Measurements from ENCODE around the gene LTA. TPM values are rescaled to one million over a fixed set of nuclear protein-coding genes. Genes with fewer than 3 reads are reported as not detected.

Gene LTA
- total RNA-seq, 1 experiment from 2014 or later = not detected

DNA sequence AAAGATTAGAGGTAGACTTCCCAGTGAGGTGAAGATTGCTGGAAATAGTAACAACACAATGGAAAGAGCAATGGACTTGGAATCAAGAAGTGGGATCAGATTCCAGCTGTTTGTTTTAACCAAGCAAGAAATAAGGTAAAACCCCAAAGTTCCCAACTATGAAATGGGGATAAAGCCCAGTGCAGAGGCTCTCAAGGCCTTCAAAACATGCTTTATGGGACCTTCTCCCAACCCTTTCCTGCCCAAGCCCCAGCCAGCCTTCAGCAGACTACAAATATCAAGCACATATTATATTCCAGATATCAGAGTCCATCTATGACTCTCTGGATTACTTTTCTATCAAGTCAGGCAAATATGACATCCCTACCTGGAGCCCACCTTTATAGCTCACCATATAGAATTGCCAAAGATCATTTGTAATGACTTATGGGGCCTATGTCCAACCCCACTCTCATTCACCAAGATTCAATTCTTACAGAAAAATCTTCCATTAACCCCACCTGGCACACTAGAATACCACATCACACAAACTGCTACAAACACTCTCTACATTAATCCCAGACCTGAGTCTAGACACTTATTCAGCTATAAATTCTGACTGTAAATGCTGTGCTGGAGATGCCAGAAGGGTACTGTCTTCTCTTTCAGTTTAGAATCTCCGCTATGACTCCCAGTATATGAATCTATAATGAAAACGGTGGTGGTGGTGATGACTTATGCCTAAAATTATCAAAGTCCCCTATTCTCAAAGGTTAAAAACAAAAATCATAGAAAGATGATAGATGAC, 36.4 kb upstream of the LTA start:
- Histone ChIP-seq H2AFZ (ENCODE audit: low read length) (no peak overlapping the region), H2BK120ac (ENCODE audit: low read depth, low read length, poor library complexity, severe bottlenecking) (no peak overlapping the region), H4K20me1 (ENCODE audit: control insufficient read depth, insufficient read depth, insufficient read length) (peaks cover 4% of the 10 kb centered on the region), H3K14ac (ENCODE audit: insufficient read depth, low read length) (no peak overlapping the region), H4K91ac (ENCODE audit: insufficient read length, low read depth, low read length) (no peak overlapping the region), H3K9ac (ENCODE audit: extremely low read depth, insufficient read length, low read length) (no peak overlapping the region), H3K23me2 (ENCODE audit: insufficient read length, low read depth, low read length, poor library complexity, severe bottlenecking) (peaks cover 5% of the 10 kb centered on the region), H2BK12ac (ENCODE audit: insufficient read length, low read depth, low read length) (no peak overlapping the region), H2AK5ac (ENCODE audit: insufficient read length, low read length) (no peak overlapping the region), H3K79me2 (ENCODE audit: insufficient read depth, low read length) (peaks cover 25% of the 10 kb centered on the region), H2BK20ac (ENCODE audit: low read depth, low read length, poor library complexity, severe bottlenecking) (no peak overlapping the region), H3K79me1 (ENCODE audit: insufficient read depth, low read depth, low read length, poor library complexity, severe bottlenecking) (peaks cover 16% of the 10 kb centered on the region), H3K4me1 (ENCODE audit: insufficient read depth, low read length) (peaks cover 2% of the 10 kb centered on the region; the same call in 1 of the 2 replicates), H3K27ac (ENCODE audit: insufficient read length, low read depth, low read length) (no peak overlapping the region), H3K18ac (ENCODE audit: insufficient read length, low read depth, low read length) (no peak overlapping the region), H2BK15ac (ENCODE audit: low read depth, low read length) (no peak overlapping the region), H3K4me2 (ENCODE audit: insufficient read depth, insufficient read length, low read length) (no peak overlapping the region), H3K23ac (ENCODE audit: insufficient read length, low read depth, low read length) (no peak overlapping the region), H2BK5ac (ENCODE audit: insufficient read length, low read length) (no peak overlapping the region), H4K5ac (ENCODE audit: insufficient read length, low read depth, low read length) (no peak overlapping the region), H3K56ac (ENCODE audit: insufficient read length, low read depth, low read length) (no peak overlapping the region), H3K9me3 (ENCODE audit: control insufficient read depth, low read depth, low read length) (no peaks in the 10 kb centered on the region), H3T11ph (ENCODE audit: low read length) (no peak overlapping the region), H4K8ac (replicated peaks; ENCODE audit: insufficient read length, low read depth, low read length) (no peak overlapping the region), H3K4ac (ENCODE audit: low read depth, low read length) (no peak overlapping the region), H3K27me3 (ENCODE audit: insufficient read depth, low read length) (no peaks in the 10 kb centered on the region)
- Mint-ChIP-seq H3K27me3 (ENCODE audit: low read depth) (no peaks in the 10 kb centered on the region), H3K9me3 (no peaks in the 10 kb centered on the region), H3K4me3 (no peak overlapping the region; a peak in 1 of 5 replicates), H3K27ac (peak overlapping the region in 1 of 3 experiments; percentile 46; a peak in 3 of 7 replicates), H3K36me3 (ENCODE audit: insufficient read depth in 1 of 3, low read depth in 3 of 3) (peaks cover 86 to 98% (median 97%) of the 10 kb centered on the region in 3 experiments), H3K4me1 (peaks cover 36 to 42% of the 10 kb centered on the region in 2 experiments)
- no peak for DNase-seq
- no CpG with 5 or more reads among the region's 2 CpGs for WGBS (ENCODE audit: extremely low coverage, insufficient read length, low lambda C conversion rate)
- TF ChIP-seq, protein P1, sequence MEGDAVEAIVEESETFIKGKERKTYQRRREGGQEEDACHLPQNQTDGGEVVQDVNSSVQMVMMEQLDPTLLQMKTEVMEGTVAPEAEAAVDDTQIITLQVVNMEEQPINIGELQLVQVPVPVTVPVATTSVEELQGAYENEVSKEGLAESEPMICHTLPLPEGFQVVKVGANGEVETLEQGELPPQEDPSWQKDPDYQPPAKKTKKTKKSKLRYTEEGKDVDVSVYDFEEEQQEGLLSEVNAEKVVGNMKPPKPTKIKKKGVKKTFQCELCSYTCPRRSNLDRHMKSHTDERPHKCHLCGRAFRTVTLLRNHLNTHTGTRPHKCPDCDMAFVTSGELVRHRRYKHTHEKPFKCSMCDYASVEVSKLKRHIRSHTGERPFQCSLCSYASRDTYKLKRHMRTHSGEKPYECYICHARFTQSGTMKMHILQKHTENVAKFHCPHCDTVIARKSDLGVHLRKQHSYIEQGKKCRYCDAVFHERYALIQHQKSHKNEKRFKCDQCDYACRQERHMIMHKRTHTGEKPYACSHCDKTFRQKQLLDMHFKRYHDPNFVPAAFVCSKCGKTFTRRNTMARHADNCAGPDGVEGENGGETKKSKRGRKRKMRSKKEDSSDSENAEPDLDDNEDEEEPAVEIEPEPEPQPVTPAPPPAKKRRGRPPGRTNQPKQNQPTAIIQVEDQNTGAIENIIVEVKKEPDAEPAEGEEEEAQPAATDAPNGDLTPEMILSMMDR (conservative IDR thresholded peaks at IDR 0.05) = no peak

Data from H9 (cell line).